GM19372 (cell line): ENCODE results near the gene BACE1.
"Not testable (repeated sequence)": the region's sequence is repeated elsewhere in the genome, so short reads cannot be mapped to it uniquely, and the experiment has no call there.

Source experiments
- ATAC-seq: cut with Tn5 transposase; IDR thresholded peaks from one replicate; pipeline ENCODE4 v1.9.1; 2021; ENCODE audit warnings: mild to moderate bottlenecking, low read depth, moderate library complexity; ENCODE audit not compliant: unreplicated experiment

The BACE1 gene

GRCh38 chr11:117279711-117280376 lies 36.2 kb downstream of the BACE1 start:
- ATAC-seq = no peak

- ATAC-seq = no peak
Observed at GRCh38 chr11:117278347-117278746, 37.7 kb downstream of the BACE1 start.

- no peak for ATAC-seq
Observed at GRCh38 chr11:117273550-117274289, 42.3 kb downstream of the BACE1 start.

- ATAC-seq = not testable (repeated sequence)
Observed at GRCh38 chr11:117272175-117272574, 43.9 kb downstream of the BACE1 start.

GRCh38 chr11:117271208-117271607 lies 44.8 kb downstream of the BACE1 start:
- no peak for ATAC-seq

- ATAC-seq = no peak
Observed at GRCh38 chr11:117269856-117270255, 46.2 kb downstream of the BACE1 start.

- no peak for ATAC-seq
Observed at GRCh38 chr11:117265745-117266144, 50.3 kb downstream of the BACE1 start.

- ATAC-seq = not testable (repeated sequence)
Observed at GRCh38 chr11:117264624-117265323, 51.3 kb downstream of the BACE1 start.

GRCh38 chr11:117259417-117259816 lies 56.6 kb downstream of the BACE1 start:
- ATAC-seq = no peak

- no peak for ATAC-seq
Observed at GRCh38 chr11:117258576-117258975, 57.5 kb downstream of the BACE1 start.

- no peak for ATAC-seq
Observed at GRCh38 chr11:117256573-117256972, 59.5 kb downstream of the BACE1 start.

- no peak for ATAC-seq
Observed at GRCh38 chr11:117255966-117256365, 60.1 kb downstream of the BACE1 start.

- ATAC-seq = no peak
Observed at GRCh38 chr11:117251506-117251905, 64.5 kb downstream of the BACE1 start.

- no peak for ATAC-seq
Observed at GRCh38 chr11:117249571-117249970, 66.5 kb downstream of the BACE1 start.

GRCh38 chr11:117248341-117248740 lies 67.7 kb downstream of the BACE1 start:
- no peak for ATAC-seq

- no peak for ATAC-seq
Observed at GRCh38 chr11:117239295-117239694, 76.8 kb downstream of the BACE1 start.

GRCh38 chr11:117238221-117238620 lies 77.8 kb downstream of the BACE1 start:
- no peak for ATAC-seq
